DMS53 treated with DMSO at 0.1 percent for 48 hours (cell line): ENCODE measurements around the gene MYH10.
A peak's percentile ranks its signal among the peaks of the same experiment; 100 is the strongest.

Source experiments
- DNase-seq: peaks from one replicate; lab custom pipeline; 2025; ENCODE audit not compliant: unreplicated experiment; lab: John Stamatoyannopoulos, UW

MYH10 gene

GRCh38 chr17:8451933-8452614 lies 178.5 kb downstream of the MYH10 start:
- no peak for DNase-seq

- no peak for DNase-seq
Observed at GRCh38 chr17:8448310-8448709, 182.2 kb downstream of the MYH10 start.

DNA sequence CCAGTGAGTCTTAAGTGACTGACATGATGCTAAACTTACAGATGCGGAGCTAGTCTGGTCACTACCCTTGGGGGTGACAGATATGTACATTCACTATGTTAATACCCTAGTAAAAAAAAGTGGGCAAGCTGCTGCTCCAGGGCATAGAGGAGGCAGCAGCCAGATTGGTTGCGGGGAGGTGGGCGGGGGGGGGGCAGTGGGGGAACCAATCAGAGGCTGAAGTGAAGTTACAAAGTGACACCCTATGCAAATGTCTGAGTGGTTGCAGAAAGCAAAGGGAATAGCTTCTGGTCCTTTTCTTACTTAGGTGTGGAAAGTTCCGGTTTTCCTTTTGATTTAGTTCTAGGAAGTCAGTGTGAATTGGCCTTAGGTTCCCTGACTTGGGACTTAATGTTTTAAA lies 182.7 kb downstream of the MYH10 start:
- DNase-seq = no peak

- no peak for DNase-seq
Observed at GRCh38 chr17:8445536-8445935, 185.0 kb downstream of the MYH10 start.

DNA sequence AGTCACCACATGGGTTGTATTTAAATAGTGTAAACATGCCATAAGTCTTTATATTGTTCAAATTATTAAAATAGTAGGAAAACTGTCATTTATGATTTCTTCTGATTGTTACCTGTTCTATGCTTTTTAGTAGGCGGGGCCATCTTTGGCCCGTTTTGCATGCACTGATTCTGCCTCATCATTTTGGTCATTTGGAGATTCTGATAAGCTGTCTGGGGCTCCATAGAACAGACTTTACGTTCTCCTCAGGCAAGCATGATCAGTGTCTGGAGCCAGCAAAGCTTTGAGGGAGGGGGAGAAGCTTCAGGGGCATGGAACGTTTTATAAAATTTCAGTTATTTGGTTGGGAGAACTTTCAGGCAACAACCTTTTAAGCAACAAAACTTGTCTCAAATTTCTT lies 186.0 kb downstream of the MYH10 start:
- DNase-seq = no peak

DNA sequence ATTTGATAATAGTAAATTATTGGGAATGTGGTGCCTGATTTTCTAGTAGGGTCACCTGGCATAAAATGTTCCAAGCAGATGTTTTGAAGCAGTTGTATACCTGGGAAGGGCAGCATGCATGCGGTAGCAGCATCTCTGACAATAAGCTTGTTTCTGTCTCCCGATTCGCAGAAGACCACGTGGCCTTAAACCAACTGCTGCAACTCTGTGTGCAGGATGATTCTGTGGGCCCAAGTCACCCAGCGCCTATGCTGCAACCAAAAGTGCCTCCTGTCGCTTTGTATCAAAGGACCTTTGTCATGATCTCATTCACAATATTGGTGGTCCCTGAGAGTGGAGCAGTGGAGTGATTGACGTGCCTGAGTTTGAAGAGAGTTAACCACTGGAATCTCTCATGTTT lies 186.8 kb downstream of the MYH10 start:
- DNase-seq = no peak

DNA sequence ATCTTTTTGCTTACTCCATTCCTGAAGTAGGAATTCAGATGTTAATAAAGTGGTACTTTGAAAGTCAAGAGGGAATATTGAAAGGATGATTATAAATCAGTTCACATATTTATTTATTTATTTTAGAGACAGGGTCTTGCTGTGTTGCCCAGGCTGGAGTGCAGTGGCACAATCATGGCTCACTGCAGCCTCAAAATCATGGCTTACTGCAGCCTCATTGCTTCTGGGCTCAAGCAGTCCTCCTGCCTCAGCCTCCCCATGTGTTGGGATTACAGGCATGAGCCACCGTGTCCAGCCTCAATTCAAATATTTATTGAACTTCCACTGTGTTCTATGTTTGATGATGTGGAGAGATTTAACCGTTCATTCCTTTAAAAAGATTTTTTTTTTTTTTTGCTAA lies 188.2 kb downstream of the MYH10 start:
- no peak for DNase-seq

GRCh38 chr17:8441690-8442089 lies 188.8 kb downstream of the MYH10 start:
- no peak for DNase-seq

DNA sequence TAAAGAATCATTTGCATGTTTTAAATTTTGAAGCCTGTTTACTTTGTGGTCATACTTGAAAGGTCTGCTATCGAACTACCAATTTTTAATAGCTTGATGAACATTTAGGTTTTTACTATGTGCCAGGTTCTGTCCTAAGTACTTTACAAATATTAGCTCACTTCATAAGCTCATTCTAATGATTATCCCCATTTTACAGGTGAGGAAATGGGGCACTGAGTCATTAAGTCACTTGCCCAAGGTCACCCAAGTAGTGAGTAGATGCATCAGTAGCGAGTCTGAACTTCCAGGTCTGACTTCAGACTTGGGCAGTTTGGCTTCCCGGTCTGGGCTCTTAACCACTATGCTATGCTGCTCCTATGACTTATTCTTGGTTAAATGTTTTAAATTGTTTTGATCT lies 190.8 kb downstream of the MYH10 start:
- DNase-seq = no peak

DNA sequence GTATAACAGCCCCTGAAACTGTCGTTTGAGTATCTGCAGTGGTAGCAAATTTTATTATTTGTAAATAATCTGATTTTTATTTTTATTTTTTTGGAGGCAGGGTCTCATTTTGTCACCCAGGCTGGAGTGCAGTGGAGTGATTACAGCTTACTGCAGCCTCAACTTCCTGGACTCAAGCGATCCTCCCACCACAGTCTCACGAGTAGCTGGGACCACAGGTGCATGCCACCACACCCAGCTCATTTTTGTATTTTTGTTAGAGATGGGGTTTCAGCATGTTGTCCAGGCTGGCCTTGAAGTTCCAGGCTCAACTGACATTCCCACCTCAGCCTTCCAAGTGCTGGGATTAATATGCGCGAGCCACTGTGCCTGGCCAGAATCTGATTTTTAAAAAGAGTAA lies 192.1 kb downstream of the MYH10 start:
- DNase-seq = no peak

DNA sequence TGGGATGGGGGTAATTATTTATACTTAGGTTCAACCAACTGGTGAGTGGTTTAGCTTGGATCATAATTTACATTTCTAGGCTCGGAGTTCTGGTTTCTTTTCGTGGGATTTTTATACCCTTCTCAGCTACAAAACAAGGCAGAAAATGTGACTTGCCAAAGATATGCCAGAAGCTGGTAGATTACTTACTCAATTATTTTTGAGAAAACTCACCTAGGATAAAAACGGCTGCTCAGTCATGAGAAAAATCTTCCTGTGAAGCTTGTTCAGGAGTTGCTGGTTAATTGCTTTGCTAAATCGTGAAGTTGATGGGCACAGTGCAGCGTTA lies 193.7 kb downstream of the MYH10 start:
- DNase-seq = no peak

GRCh38 chr17:8436169-8436843 lies 194.2 kb downstream of the MYH10 start:
- peak; percentile 30 for DNase-seq

DNA sequence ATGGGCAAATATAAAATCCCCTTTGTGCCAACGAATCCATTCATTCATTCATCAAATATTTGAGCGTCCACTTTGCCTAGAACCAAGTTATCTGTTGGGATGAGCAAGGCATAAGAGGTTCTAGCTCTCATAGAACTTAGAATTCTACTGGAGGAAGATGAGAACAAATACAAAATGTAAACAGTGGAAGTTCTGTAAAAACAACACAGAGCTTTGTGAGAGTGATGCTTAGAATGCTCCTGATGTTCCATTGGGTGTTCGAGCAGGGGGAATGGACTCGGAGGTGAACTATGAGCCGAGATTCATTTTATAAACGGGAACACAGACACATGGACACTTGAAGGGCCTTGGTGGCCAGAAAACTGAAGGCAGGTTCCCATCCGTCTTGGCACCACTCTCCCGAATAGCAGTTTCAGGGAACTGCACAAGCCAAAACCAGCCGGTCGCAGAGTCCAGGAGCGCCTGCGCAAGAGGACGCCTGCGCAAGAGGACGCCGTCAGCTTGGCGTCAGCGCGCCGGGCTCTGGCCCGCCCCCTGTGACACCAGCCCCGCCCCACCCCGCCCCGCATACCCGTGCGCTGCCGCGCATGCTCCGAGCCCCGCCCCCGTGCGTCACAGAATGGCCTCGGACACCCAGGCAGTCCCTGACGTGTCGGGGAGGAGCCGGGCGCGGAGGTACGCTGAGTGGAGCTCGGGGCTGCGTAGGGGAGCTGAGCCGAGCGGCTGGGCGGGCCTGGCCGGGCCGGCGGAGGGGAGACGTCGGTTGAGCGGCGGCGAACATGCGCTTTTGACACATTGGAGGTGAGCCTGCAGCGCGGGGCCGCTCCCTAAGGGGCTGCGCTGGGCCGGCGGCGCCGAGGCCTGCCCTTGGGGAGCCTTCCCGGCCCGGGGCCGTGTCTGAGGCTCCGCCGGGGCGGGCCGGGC lies 195.0 kb downstream of the MYH10 start, which contains the start of gene NDEL1:
NDEL1 (plus strand) TSS at position 640 of the 924 bp plus-strand sequence. CDS start 8,388 bp downstream, outside the sequence.
- peak; percentile 97 for DNase-seq

GRCh38 chr17:8430966-8431365 lies 199.6 kb downstream of the MYH10 start:
- no peak for DNase-seq

DNA sequence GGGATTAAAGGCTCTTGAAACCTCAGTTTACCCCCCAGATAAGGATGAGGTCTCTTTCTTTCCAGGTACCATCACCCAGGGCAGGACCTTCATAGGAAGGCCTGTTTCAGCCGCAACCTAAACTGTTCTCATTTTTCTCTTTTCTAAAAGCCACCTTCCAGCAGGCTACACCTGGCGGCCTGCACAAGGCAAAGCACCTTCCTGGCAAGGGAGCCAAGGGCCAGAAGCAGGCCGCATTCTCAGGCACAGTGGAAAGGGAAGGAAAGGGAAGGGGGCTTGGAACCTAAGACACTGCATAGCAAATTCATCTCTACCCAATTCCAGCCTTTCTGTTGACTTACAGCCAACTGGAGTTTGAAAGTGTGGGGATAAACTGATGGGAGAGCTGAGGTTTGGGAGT lies 203.7 kb downstream of the MYH10 start:
- DNase-seq = no peak

GRCh38 chr17:8426094-8426720 lies 204.3 kb downstream of the MYH10 start:
- DNase-seq = no peak
